IMR-90 (cell line): ENCODE data around the gene SLC37A3. TPM values are rescaled to one million over a fixed set of nuclear protein-coding genes. Genes with fewer than 3 reads are reported as not detected.
"Not testable (repeated sequence)": the region's sequence is repeated elsewhere in the genome, so short reads cannot be mapped to it uniquely, and the experiment has no call there.

Experiments used
- ATAC-seq: fragments of 200-7000 bp; cut with Tn5 transposase; 2 replicates; pipeline ENCODE4 v1.9.1; 2020; ENCODE audit warnings: low read depth, mild to moderate bottlenecking, moderate library complexity
- BruUV-seq: library from RNA; stranded (reverse); fragments of 400-500 nt; replicated peaks from 2 replicates; lab custom pipeline; 2021; lab: Mats Ljungman, UMichigan
- CTCF ChIA-PET: fragments of 300-600 bp; formaldehyde crosslinking; extraction: SDS; loops from one replicate; lab custom pipeline; 2021; ENCODE audit warnings: antibody characterized with exemption; lab: Yijun Ruan, JAX
- POLR2A ChIA-PET: fragments of 300-600 bp; sonication (Branson Sonifier 250); formaldehyde crosslinking; loops from one replicate; lab custom pipeline; 2022; ENCODE audit warnings: antibody characterized with exemption; ENCODE audit not compliant: unreplicated experiment; lab: Charles Lee
- DNase-seq: peaks from one replicate; pipeline ENCODE4 v3.0.0; 2013
- H2AFZ ChIP-seq: replicated peaks from 2 replicates; pipeline ENCODE3; 2013; ENCODE audit warnings: low read length, mild to moderate bottlenecking; ENCODE audit not compliant: poor library complexity
- H2AK5ac ChIP-seq: 2 replicates; pipeline ENCODE4 v1.6.1; 2013; ENCODE audit warnings: low read depth, low read length, inconsistent platforms
- H2AK9ac ChIP-seq: replicated peaks from 2 replicates; pipeline ENCODE3; 2013; ENCODE audit warnings: mild to moderate bottlenecking, low read depth, low read length, moderate library complexity; ENCODE audit not compliant: poor library complexity
- H2BK120ac ChIP-seq: 2 replicates; pipeline ENCODE4 v1.6.1; 2013; ENCODE audit warnings: low read depth, low read length, inconsistent platforms
- H2BK15ac ChIP-seq: 3 replicates; pipeline ENCODE4 v1.6.1; 2013; ENCODE audit warnings: low read depth, low read length, inconsistent platforms
- H2BK20ac ChIP-seq: 2 replicates; pipeline ENCODE4 v1.6.1; 2013; ENCODE audit warnings: low read depth, mild to moderate bottlenecking, inconsistent platforms, low read length, moderate library complexity
- H2BK5ac ChIP-seq: 2 replicates; pipeline ENCODE4 v1.6.1; 2013; ENCODE audit warnings: mild to moderate bottlenecking, low read depth, low read length, inconsistent platforms; ENCODE audit not compliant: poor library complexity, severe bottlenecking
- H3K14ac ChIP-seq: replicated peaks from 2 replicates; pipeline ENCODE4 v1.6.1; 2013; ENCODE audit warnings: low read depth, low read length, inconsistent platforms
- H3K18ac ChIP-seq: 2 replicates; pipeline ENCODE4 v1.6.1; 2013; ENCODE audit warnings: low read depth, low read length, control low read depth
- H3K23ac ChIP-seq: 2 replicates; pipeline ENCODE4 v1.6.1; 2013; ENCODE audit warnings: low read depth, low read length, inconsistent platforms
- H3K27ac ChIP-seq: 2 replicates; pipeline ENCODE4 v1.5.1; 2013; ENCODE audit warnings: mild to moderate bottlenecking, control low read depth, low read length; ENCODE audit not compliant: insufficient read depth
- H3K27me3 ChIP-seq: 2 replicates; pipeline ENCODE4 v1.6.1; 2013; ENCODE audit warnings: low read length; ENCODE audit not compliant: control insufficient read depth, insufficient read depth
- H3K36me3 ChIP-seq: 2 replicates; pipeline ENCODE4 v1.6.1; 2013; ENCODE audit warnings: low read length, mixed read lengths; ENCODE audit not compliant: control insufficient read depth, insufficient read depth
- H3K4ac ChIP-seq: 2 replicates; pipeline ENCODE4 v1.6.1; 2013; ENCODE audit warnings: low read depth, low read length, inconsistent platforms
- H3K4me1 ChIP-seq: 2 replicates; pipeline ENCODE4 v1.6.1; 2013; ENCODE audit warnings: low read length, mixed read lengths; ENCODE audit not compliant: control insufficient read depth, insufficient read depth
- H3K4me2 ChIP-seq: 2 replicates; pipeline ENCODE4 v1.6.1; 2013; ENCODE audit warnings: low read depth, mild to moderate bottlenecking, control low read depth, low read length, moderate library complexity
- H3K4me3 ChIP-seq: 2 replicates; pipeline ENCODE4 v1.5.1; 2013; ENCODE audit warnings: low read depth, mild to moderate bottlenecking, control low read depth, low read length, moderate library complexity; ENCODE audit not compliant: insufficient read depth
- H3K56ac ChIP-seq: 2 replicates; pipeline ENCODE4 v1.6.1; 2013; ENCODE audit warnings: low read length, inconsistent platforms; ENCODE audit not compliant: insufficient read depth; ENCODE audit errors: extremely low read depth
- H3K79me1 ChIP-seq, 2 experiments: 2 replicates each; pipeline ENCODE4 v1.6.1; 2013; ENCODE audit warnings: low read length in 2 of 2, inconsistent platforms in 1 of 2, low read depth in 1 of 2
- H3K9ac ChIP-seq: 2 replicates; pipeline ENCODE4 v1.6.1; 2013; ENCODE audit warnings: low read depth, low read length, control low read depth
- H3K9me1 ChIP-seq: 2 replicates; pipeline ENCODE4 v1.6.1; 2013; ENCODE audit warnings: low read length, inconsistent platforms; ENCODE audit not compliant: insufficient read depth
- H3K9me3 ChIP-seq: 2 replicates; pipeline ENCODE4 v1.6.1; 2013; ENCODE audit warnings: low read length; ENCODE audit not compliant: control insufficient read depth, insufficient read depth
- H4K20me1 ChIP-seq: 2 replicates; pipeline ENCODE4 v1.6.1; 2013; ENCODE audit warnings: low read length, inconsistent platforms; ENCODE audit not compliant: insufficient read depth
- H4K5ac ChIP-seq: 2 replicates; pipeline ENCODE4 v1.6.1; 2013; ENCODE audit warnings: mild to moderate bottlenecking, low read depth, low read length, control low read depth
- H4K8ac ChIP-seq, 2 experiments: 2 replicates each; pipeline ENCODE4 v1.6.1; 2013; ENCODE audit warnings: low read depth in 2 of 2, low read length in 2 of 2, control low read depth in 1 of 2, inconsistent platforms in 1 of 2
- H4K91ac ChIP-seq: 2 replicates; pipeline ENCODE4 v1.6.1; 2013; ENCODE audit warnings: low read depth, low read length, inconsistent platforms; ENCODE audit not compliant: insufficient read depth
- CHD1 ChIP-seq: IDR thresholded peaks from 2 replicates; pipeline ENCODE4 v1.6.1; 2012; ENCODE audit warnings: low read depth, low read length, improper control_type of control experiment
- MAFK ChIP-seq: IDR thresholded peaks from 2 replicates; pipeline ENCODE4 v1.6.1; 2012; ENCODE audit warnings: low read depth, low read length, improper control_type of control experiment
- RFX5 ChIP-seq: IDR thresholded peaks from 2 replicates; pipeline ENCODE4 v1.8.0; 2012; ENCODE audit warnings: low read depth, mild to moderate bottlenecking, low read length, moderate library complexity
- WGBS, 2 experiments: methylation state at CpG; one replicate each; pipeline versions ENCODE4 v1.1.5 to v1.1.7; 2013; ENCODE audit warnings: missing lambda C conversion rate in 2 of 2; ENCODE audit not compliant: insufficient read length in 1 of 2; ENCODE audit errors: extremely low coverage in 2 of 2; 5-methylcytosine and 5-hydroxymethylcytosine counted together
- dilution Hi-C: fragments of 300-500 bp; cut with HindIII; formaldehyde crosslinking; loops from one replicate; pipeline ENCODE4 v1.14.3; 2018; ENCODE audit warnings: low sequenced_read_pairs; ENCODE audit not compliant: unreplicated experiment
- in situ Hi-C: fragments of 300-500 bp; cut with MboI; formaldehyde crosslinking; loops from 3 replicates; pipeline ENCODE4 v1.14.3; 2019; ENCODE audit warnings: low sequenced_read_pairs, inconsistent platforms, mixed read lengths
- intact Hi-C: fragments of 100-400 bp; cut with micrococcal nuclease; formaldehyde crosslinking; loops from 2 replicates; pipeline ENCODE4 v1.10.0; 2022
- polyA plus RNA-seq, 3 experiments: library from polyadenylated mRNA; depleted of rRNA; stranded (reverse); fragments of >200 nt; gene quantifications; 2 replicates each; pipeline ENCODE4 v1.2.3, GENCODE V29; 2012; ENCODE audit warnings: low replicate concordance in 1 of 3
- total RNA-seq: library from RNA; depleted of rRNA; stranded (reverse); fragments of >200 nt; gene quantifications from 2 replicates; pipeline ENCODE4 v1.2.3, GENCODE V29; 2012
- TF ChIP-seq, protein P1 (sequence below): fragments of 150-350 bp; IDR thresholded peaks from 2 replicates; pipeline ENCODE4 v1.6.1; 2016; ENCODE audit warnings: low read depth, mild to moderate bottlenecking, low read length, moderate library complexity, borderline replicate concordance
- TF ChIP-seq, protein P2 (sequence below): fragments of 150-350 bp; IDR thresholded peaks from 2 replicates; pipeline ENCODE4 v1.6.1; 2017; ENCODE audit warnings: mild to moderate bottlenecking, antibody characterized with exemption, low read length, low read depth

Gene SLC37A3
- total and polyA plus RNA-seq, 2 of the 4 experiments (the other 2 are of a cell fraction): 43.2 to 45.3 TPM

DNA sequence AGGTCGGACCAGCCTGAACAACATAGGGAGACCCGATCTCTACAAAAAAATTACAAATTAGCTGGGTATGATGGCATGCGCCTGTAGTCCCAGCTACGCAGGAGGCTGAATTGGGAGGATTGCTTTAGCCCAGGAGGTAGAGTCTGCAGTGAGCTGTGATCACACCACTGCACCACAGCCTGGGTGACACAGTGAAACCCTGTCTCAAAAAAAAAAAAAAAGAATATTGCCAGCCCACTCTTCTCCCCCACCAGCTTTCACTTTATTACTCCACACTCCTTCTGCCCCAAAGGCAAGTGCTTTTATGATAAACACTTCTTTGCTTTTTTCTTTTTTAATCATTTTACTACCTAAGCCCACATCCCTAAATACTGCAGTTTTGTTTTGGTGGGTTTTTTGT, 20.3 kb upstream of the SLC37A3 start:
- no peaks in the 10 kb centered on the region for H3K9me1 ChIP-seq
- TF ChIP-seq CHD1 (no peak), MAFK (no peak), RFX5 (no peak)
- TF ChIP-seq, protein P1, sequence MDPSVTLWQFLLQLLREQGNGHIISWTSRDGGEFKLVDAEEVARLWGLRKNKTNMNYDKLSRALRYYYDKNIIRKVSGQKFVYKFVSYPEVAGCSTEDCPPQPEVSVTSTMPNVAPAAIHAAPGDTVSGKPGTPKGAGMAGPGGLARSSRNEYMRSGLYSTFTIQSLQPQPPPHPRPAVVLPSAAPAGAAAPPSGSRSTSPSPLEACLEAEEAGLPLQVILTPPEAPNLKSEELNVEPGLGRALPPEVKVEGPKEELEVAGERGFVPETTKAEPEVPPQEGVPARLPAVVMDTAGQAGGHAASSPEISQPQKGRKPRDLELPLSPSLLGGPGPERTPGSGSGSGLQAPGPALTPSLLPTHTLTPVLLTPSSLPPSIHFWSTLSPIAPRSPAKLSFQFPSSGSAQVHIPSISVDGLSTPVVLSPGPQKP: no peak
- TF ChIP-seq, protein P2, sequence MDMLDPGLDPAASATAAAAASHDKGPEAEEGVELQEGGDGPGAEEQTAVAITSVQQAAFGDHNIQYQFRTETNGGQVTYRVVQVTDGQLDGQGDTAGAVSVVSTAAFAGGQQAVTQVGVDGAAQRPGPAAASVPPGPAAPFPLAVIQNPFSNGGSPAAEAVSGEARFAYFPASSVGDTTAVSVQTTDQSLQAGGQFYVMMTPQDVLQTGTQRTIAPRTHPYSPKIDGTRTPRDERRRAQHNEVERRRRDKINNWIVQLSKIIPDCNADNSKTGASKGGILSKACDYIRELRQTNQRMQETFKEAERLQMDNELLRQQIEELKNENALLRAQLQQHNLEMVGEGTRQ: no peak
- no peak overlapping the region for H3K4me3 ChIP-seq
- H2AFZ ChIP-seq: no peak overlapping the region
- CTCF ChIA-PET: no interaction called here
- H3K4ac ChIP-seq: no peak overlapping the region
- H3K79me1 ChIP-seq: no peaks in the 10 kb centered on the region
- H3K27me3 ChIP-seq: peaks cover 26% of the 10 kb centered on the region
- no peak overlapping the region for H2BK120ac ChIP-seq
- in situ Hi-C loops (no loop called here), dilution Hi-C loops (no loop called here), intact Hi-C loops (no loop called here)
- no peak overlapping the region for H3K23ac ChIP-seq
- H2BK5ac ChIP-seq: no peak overlapping the region
- no peak overlapping the region for H4K5ac ChIP-seq
- H3K18ac ChIP-seq: no peak overlapping the region
- no peak overlapping the region for H3K4me2 ChIP-seq
- no peak overlapping the region for H3K27ac ChIP-seq
- no peak overlapping the region for H4K91ac ChIP-seq
- H3K14ac ChIP-seq: no peak overlapping the region
- H3K9me3 ChIP-seq: no peaks in the 10 kb centered on the region
- H4K20me1 ChIP-seq: no peaks in the 10 kb centered on the region
- no peak overlapping the region for H4K8ac ChIP-seq
- ATAC-seq: no peak
- no peak overlapping the region for H2BK15ac ChIP-seq
- H3K36me3 ChIP-seq: no peaks in the 10 kb centered on the region
- no CpG with 5 or more reads among the region's 4 CpGs for WGBS, 2 experiments
- BruUV-seq: no TSS peak
- peaks cover 4% of the 10 kb centered on the region; the same call in 1 of the 2 replicates for H3K4me1 ChIP-seq
- no peak overlapping the region for H3K56ac ChIP-seq
- no peak overlapping the region for H2AK9ac ChIP-seq
- POLR2A ChIA-PET: no interaction called here
- H3K9ac ChIP-seq: no peak overlapping the region
- no peak overlapping the region for H2BK20ac ChIP-seq
- DNase-seq: no peak
- H2AK5ac ChIP-seq: no peak overlapping the region

DNA sequence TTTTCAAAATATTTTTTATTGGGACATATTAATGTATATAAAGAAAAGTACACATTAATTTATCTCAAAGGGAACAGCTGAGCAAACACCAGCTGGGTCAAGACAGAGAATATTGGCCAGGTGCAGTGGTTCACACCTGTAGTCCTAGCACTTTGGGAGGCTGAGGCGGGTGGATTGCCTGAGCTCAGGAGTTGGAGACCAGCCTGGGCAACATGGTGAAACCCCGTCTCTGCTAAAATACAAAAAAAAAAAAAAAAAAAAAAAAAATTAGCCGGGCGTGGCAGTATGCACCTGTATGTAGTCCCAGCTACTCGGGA, 19.8 kb upstream of the SLC37A3 start:
- H2AK9ac ChIP-seq, H4K8ac ChIP-seq, H3K9me1 ChIP-seq, BruUV-seq, H3K14ac ChIP-seq, H3K27ac ChIP-seq, H3K9ac ChIP-seq, H4K20me1 ChIP-seq, H2BK120ac ChIP-seq, H2AK5ac ChIP-seq, H3K23ac ChIP-seq, H2BK15ac ChIP-seq, H2AFZ ChIP-seq, H3K56ac ChIP-seq, H4K5ac ChIP-seq, H3K4me2 ChIP-seq, H3K4me3 ChIP-seq, H2BK5ac ChIP-seq, H3K18ac ChIP-seq, ATAC-seq, intact Hi-C loops, H3K4me1 ChIP-seq, CTCF ChIA-PET, DNase-seq, in situ Hi-C loops, H2BK20ac ChIP-seq, H3K9me3 ChIP-seq, H3K4ac ChIP-seq, H4K91ac ChIP-seq, dilution Hi-C loops, H3K79me1 ChIP-seq, H3K36me3 ChIP-seq: not testable (repeated sequence)
- H3K27me3 ChIP-seq: peaks cover 26% of the 10 kb centered on the region
- POLR2A ChIA-PET: interaction anchor here (0.7 kb wide), 1 partner anchor 243 kb away, joined by 17 read pairs; no protein-coding TSS in a partner anchor
- WGBS, 2 experiments: no CpG with 5 or more reads among the region's 5 CpGs
